ENCODE results near the gene CCBE1.
"Not testable (repeated sequence)": the region's sequence is repeated elsewhere in the genome, so short reads cannot be mapped to it uniquely, and the experiment has no call there.

The CCBE1 gene

DNA sequence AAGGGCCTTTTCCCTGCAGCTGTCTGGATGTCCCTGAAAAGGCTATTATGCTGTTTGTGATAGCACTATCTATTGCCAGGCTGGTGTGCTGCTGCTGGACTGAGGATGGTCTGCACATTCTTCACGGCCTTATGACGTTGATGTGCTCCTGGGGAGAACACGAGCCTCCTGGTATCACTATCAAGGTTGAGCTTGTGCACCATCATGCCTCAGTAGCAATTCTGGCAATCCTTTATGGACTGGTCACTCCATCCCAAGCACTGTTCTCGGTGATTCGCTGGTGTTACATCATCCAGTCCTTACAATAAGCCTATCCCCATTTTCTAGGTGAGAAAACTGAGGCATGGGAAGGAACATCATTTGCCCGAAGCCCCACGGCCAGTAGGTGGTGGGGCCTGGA, 18.2 kb upstream of the CCBE1 start:
- no peak for DNase-seq (ENCODE audit: low spot score)

DNA sequence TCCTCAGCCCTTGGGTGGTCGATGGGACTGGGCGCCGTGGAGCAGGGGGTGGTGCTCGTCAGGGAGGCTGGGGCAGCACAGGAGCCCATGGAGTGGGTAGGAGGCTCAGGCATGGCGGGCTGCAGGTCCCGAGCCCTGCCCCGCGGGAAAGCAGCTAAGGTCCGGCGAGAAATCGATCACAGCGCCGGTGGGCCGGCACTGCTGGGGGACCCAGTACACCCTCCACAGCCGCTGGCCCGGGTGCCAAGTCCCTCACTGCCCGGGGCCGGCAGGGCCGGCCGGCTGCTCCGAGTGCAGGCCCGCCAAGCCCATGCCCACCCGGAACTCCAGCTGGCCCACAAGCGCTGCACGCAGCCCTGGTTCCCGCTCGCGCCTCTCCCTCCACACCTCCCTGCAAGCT, 16.9 kb upstream of the CCBE1 start:
- not testable (repeated sequence) for DNase-seq (ENCODE audit: low spot score)

DNA sequence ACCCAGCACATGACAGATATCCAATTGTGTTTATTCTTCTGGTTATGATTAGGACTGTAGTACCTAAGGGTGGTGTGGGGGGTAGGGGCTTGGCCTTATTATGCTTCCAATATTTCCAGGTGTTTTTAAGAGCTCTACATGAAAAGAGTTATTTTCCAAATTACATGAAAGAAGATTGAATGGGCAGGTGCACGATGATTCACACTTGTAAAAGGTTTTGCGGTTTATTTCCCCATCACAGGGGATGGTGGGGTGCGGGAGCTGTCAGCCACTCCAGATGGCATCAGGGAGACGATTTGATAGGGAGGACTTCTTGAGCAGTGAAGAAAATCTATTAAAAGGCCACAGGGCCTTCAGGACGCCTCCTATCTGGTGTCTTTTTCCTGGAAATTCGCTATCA, 15.1 kb upstream of the CCBE1 start:
- no peak for DNase-seq (ENCODE audit: low spot score)

DNA sequence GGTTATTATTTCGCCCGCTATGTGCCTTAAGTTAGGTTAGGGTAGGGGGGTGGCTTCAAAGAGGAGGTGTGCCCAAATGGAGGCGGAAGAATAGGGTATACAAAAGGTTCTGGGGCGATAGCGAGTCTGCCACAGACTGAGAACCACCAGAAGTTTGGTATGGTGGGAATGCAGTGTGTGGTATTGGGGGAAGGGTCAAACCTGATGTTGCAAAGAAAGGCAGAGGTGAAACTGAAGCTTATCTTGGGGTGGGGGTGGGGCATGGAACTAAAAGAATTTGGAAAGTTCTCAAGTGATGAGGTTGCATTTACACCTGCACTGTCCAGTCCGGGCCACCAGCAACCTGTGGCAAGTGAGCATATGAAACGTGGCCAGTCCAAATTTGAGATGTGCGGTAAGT, 11.8 kb upstream of the CCBE1 start:
- peak; percentile 41 for DNase-seq (ENCODE audit: low spot score)

DNA sequence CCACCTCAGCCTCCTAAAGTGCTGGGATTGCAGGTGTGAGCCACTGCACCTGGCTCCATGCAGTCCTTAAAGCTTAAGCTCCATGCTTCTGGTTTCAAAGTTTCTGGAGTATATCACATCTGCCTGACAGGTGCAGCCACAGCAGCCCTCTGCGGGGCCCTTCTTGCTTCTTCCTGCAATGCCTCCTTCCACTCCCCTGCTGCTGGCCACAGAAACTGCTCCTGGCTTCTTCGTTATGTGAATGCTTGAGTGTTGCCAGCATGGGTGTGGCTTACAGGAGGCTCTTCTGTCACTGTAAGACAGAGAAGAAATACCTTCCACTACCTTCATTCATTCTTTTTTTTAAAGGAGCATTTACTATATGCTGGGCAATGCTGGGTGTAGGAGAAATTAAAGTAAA, 10.1 kb upstream of the CCBE1 start:
- DNase-seq (ENCODE audit: low spot score) = peak; percentile 28

DNA sequence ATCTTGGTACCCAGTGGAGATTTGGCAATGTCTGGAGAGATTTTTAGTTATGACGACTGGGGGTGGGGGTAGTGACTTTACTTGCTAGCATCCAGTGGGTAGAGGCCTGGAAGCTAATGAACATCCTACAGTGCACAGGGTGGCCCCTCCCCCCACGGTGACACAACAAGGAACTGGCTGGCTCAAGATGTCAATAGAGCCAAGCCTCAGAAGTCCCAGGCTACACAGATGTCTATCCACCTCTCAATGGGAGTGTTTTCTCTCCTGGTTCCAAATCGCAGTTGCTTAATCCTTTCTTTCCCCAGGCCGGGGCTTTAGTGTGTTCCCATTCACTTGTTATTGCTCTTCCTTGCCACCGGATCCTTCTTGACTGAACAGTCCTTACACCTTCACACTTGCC, 9.3 kb upstream of the CCBE1 start:
- no peak for DNase-seq (ENCODE audit: low spot score)

DNA sequence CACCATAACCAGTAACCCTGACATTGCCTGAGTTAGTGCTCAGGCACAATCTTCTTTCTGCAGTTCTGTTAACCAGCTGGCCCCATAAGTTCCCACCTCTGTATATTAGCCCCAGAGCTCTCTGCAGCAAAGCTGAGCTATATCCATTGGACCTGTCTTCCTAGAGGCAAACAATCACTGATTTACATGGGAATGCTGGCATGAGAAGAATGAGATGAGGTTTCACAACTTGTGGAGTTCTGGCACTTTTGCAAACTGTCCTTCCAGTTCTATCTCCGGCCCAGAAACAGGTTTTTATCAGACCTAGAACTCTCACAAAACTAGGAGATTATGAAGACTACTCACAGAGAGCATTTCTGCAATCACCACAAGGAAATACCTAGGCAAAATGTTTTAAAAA, 7.9 kb upstream of the CCBE1 start:
- no peak for DNase-seq (ENCODE audit: low spot score)

DNA sequence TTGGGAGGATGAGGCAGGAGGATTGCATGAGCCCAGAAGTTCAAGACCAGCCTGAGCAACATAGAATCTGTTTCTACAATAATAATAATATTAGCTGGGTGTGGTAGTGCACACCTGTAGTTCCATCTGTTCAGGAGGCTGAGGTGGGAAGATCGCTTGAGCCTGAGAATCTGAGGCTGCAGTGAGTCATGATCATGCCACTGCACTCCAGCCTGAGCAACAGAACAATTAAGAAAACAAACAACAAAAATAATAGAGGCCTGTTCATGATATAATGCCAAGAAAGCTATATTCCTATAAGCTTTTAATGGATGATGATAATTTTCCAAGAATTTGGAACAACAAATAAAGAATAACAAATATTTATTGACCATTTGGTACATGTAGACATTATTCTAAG, 6.9 kb upstream of the CCBE1 start:
- DNase-seq (ENCODE audit: low spot score) = no peak

DNA sequence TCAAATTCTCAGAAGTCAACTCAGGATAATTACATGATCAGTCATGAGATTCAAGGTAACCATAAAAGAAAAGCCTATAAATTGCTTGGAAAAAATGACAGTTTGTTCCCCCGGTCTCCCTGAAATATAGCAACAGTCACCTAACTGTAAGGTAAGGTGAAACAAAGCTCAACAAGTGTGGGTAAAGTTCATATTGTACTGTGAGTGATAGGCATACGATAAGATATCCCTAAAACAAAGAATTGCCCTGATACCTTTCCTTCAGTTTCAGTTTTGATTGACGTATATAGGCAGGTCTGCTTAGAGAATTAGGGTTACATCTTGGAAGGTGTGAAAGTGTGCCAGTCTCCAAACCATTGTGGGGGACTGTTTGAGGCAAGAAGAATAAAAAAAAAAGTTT, 4.0 kb upstream of the CCBE1 start:
- DNase-seq (ENCODE audit: low spot score) = no peak

DNA sequence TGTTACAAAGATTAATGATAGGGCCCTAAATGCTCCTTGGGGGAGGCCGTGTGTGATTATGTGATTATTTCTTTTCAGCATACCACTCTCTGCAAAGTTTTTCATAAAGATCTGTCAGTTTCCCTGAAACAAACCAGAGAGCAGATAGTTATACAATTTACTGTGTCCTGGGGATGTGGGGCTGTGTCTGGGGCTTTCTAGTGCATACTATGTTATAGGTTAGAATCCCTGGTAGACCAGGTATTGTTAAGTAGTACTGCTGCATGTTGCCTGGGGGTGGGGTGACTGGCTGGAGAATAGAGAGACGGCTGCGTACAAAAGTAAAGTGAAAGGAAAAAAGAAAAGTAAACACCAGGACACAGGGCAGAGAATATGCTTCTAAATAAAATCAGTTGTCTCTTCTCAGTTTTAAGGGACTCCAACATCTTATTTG, 3.3 kb upstream of the CCBE1 start:
- no peak for DNase-seq (ENCODE audit: low spot score)

DNA sequence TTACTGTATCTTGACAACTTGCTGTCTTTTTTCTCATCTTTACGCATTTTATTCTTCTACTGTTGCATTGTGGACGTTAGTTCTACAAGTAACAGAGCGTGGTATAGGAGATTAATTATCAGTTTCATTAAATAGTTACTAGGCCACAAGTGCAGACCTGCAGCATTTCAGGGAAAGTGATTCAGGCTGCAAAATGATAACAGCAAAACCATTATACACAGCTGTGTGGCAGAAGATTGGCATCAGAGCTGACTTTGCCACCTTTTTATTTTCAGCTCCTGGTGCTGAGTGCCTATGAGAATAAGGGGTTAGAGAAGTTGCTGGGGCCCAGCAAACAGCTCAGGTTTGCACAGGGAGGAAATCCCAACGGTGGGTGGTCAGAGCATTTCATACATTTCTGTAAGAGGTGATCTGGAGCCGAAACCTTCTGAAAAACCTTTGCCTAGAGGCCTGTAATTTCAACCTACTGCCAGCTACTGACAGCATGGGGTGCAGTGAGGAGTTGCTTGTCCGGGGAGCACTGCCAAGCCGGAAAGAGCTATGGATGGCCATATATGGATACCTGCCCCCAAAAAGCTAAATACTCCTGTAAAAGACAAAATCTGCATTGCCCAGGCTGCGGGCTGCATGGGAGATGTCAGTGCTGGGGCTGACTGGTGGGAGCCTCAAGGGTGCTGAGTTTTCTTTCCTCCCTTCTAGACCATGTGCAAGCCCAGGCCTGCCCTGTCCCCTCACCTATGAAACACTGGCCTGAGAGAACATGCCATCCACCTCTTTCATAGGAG, 2.7 kb upstream of the CCBE1 start:
- no peak for DNase-seq (ENCODE audit: low spot score)

DNA sequence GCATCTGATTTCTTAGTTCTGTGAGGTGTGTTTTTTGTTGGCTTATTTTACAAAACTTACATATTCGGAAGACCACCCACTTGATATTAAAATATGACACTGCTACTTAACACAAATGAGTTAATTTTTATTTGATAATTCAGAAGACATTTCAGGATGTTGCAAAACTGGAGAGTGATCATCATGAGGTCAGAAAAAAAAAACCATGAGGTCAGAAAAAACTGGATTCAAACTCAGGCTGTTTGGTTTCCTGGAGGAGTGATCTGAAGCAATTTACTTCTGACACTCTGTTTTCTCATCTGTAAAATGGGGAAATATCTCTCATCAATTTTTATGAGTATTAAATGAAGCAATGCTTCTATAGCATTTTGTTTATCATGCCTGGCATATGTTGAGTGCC, 1.8 kb upstream of the CCBE1 start:
- no peak for DNase-seq (ENCODE audit: low spot score)

DNA sequence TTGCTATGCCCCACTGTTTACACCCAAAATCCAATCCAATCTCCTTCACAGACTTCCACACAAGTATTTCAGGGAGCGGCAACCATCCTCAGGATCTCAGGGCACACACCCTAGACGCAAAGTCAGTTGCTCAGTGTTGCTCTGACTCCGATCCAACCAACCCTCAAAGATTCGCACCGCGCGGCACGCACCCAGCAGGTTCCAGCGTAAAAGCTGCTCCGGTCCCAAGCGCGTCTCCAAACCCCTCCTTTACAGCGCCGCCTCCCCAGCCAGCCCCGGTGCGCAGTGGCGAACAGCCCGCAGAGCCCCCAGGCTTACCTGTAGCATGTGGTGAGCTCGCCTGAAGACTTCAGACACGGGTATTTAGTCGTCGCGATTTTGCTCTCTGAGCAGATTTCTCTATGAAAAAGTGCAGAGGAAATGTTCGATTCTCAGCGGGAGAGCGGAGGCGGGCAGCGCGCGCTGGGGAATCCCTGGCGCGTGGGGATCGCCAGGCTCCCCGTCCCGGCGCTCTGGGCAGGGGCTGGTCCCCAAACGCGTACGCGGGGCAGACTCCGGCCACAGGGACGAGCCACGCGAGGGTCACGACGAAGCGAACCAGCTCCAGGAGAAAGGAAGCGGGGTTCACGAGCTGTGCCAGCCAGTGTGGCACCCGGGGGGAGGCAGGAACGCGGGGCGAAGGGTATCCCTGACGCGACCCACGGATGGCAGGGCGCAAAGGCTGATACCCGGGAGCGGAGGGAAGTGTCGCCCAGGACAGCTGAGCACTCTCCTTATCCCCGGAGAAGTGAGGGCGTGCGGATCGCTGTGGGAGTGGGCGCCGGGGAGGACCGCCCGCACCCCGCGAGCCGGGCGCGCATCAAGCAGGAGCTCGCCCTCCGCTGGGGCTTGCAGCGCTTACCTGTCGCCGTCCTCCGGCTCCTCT, 650 bp downstream of the CCBE1 start:
- DNase-seq (ENCODE audit: low spot score) = peak; percentile 48

DNA sequence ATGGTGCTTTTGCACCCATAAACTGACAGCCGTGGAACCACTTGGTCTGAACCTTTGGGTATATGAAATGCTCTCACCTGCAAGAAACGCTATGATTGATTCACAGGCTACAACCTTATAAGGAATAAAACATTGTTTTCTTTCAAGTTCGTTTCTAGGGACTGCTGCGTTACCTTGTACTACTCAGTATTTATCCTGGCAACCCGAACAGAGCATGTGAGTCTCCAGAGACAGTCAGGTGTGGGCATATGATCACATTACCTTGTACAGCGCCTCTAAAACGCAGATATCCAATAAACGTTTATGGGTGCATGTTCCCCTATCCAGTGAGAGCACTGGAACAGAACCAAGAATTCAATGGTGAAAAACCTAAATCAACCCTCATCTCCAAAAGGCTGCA, 1.7 kb downstream of the CCBE1 start:
- DNase-seq (ENCODE audit: low spot score) = no peak

DNA sequence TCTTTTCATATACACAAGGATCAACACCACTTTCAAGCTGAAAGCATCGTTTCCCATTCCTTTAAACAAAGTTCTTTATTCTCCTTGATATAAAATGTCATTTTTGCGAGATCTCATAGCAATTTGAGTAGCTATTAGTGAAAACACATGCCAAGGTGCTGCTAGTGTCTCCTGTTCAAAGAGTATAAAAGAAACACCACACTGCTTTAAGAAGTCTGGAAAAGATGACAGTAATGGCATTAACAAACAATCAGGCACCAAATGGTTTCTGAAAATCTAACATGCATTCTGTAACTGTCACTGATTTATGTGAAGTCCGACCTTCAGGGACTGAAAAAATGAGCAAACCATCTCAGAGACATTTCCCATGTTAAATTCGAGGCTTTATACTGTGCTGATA, 2.4 kb downstream of the CCBE1 start:
- DNase-seq (ENCODE audit: low spot score) = no peak

DNA sequence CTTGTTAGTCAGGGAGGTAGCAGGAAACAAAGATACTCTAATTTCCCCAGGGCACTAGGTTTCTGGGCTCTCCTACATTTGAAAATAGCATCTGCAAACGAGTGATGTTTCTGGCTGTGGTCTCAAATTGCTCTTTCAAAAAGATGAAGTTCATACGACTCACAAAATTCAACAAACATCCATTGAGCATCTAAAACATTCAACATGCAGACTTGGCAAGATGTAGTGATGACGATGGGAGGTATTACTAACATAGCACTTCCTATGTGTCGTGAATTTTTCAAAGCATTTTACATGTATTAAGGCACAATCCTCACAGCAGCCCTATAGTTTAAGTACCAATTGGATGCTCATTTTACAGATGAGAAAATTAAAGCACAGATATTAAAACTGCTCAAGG, 5.2 kb downstream of the CCBE1 start:
- no peak for DNase-seq (ENCODE audit: low spot score)

DNA sequence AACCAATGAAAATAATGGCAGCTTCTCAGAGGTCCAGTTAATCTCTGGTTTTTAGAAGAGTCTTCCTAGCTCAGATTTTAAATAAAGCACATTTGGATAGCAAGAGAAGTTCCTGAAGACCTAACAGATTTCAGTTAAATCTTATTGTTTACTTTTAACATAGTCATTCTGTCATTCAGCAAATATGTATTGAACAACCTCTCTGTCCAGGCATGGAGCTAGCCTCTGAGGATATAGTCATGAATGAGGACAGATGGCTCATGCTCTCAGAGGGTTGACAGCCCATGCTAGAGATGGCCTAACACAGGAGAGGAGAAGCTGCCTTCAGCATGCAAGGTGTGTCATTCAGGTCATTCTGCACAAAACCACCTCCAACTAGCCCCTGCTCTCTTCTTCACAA, 6.2 kb downstream of the CCBE1 start:
- no peak for DNase-seq (ENCODE audit: low spot score)

DNA sequence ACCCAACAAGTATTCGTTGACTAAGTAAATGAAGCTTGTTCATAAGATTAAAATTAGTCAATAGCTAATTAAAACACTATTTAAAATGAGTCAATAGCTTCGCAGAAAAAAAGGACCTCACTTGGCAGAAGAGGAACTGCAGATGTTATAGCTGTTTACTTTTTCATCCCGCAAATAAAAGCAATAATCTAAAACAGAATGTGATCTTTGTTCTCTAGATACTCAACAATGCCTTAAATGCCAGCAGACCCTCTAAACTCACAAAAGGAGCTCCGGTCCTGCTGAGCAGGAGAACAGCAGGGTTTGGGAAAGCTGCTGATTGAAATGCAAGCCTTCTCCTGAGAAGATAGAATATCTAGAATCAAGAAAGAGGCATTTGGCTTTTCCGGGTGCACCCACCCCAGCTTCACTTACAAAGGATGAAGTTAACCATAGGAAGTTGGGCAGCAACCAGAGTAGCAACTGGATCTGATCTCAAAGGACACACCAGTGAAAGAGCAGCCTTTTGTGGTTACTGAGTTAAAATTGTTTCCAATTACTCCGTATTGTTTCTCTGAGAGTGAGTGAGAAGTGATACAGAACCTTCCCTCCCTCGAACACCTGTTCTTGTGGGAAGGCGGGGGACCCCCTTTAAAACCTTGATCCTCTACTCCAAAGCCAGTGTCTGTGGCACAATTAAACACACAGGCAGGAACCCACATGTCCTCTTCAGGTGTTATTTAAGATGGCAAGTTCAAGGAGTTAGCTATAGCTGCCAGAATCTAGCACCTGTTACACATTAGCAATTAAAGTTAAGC, 6.8 kb downstream of the CCBE1 start:
- peak; percentile 45 for DNase-seq (ENCODE audit: low spot score)

DNA sequence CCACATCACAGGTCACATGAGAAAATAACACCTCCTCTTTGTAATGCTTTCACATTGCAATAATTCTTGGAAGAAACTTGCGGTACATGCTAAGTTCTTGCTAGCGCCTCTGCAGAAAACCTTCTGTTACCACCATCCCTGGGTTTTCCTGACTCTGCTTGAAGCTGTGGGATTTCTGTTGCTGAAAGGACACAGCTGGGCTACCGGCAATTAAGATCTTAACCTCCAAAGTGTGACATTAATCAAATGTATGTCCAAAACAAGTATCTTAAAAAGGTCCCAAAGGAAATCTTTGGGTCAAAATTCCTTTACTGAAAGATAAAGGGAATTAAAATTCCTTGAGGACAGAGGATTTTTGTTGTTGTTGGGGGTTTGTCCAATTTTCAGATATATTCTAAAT, 7.5 kb downstream of the CCBE1 start:
- DNase-seq (ENCODE audit: low spot score) = no peak

DNA sequence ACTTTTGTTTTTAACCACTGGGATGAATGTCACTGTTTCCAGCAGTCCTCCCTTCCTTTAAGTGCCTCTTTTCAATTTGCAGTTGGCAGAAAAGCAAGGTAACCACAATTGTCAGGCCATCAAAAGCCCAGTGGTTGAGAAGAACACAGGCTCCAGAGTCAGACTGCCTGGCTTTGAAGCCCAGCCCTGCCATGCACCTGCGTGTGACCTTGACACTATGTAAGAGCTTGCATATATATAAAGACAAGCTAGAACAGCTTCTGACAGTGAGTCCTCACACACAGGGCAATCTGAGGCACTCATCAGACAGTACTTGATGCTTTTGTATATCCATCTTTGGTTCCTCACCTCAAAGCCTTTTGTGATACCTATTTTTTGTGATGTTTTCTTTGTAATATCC, 11.0 kb downstream of the CCBE1 start:
- DNase-seq (ENCODE audit: low spot score) = no peak

DNA sequence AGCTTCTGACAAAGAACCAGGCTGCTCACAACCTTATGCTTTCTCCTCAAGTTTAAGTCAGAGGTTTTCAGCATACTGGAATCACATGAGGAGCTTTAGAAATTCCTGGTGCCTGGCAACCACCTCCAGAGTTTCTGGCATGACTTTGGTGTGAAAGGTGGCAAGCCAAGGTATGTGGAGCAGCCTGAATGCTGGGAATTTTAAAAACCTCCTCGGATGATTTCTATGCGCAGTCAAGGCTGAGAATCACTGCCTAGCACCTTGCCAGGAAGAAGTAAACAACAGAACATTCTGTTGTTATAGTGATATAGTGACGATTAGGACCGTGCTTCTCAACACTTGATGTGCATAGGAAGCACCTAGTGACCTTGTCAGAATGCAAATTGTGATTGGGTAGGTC, 11.7 kb downstream of the CCBE1 start:
- no peak for DNase-seq (ENCODE audit: low spot score)

DNA sequence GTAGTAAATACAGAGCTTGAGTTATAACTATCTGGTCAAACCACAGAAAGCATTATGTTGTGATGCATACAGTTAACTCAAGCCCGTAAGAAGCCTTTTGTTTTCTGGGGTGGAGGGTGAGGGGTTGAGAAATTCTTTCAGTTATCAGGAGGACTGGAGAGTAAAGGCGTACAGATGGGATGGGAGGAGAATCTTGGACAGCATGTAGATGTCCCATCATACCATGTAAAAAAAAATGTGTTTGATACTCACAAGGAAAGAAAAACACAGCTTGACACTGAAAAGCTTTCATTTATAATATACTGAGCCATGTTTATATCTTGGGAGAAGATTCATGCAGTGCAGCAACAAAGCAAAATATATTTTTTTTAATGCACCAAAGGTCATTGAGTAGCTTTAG, 12.4 kb downstream of the CCBE1 start:
- no peak for DNase-seq (ENCODE audit: low spot score)
